NCI-H187 treated with DMSO at 0.1 percent for 48 hours (cell line): ENCODE measurements around the gene METAP2.

Experiments used
- DNase-seq: peaks from one replicate; lab custom pipeline; 2025; lab: John Stamatoyannopoulos, UW

Gene METAP2

DNA sequence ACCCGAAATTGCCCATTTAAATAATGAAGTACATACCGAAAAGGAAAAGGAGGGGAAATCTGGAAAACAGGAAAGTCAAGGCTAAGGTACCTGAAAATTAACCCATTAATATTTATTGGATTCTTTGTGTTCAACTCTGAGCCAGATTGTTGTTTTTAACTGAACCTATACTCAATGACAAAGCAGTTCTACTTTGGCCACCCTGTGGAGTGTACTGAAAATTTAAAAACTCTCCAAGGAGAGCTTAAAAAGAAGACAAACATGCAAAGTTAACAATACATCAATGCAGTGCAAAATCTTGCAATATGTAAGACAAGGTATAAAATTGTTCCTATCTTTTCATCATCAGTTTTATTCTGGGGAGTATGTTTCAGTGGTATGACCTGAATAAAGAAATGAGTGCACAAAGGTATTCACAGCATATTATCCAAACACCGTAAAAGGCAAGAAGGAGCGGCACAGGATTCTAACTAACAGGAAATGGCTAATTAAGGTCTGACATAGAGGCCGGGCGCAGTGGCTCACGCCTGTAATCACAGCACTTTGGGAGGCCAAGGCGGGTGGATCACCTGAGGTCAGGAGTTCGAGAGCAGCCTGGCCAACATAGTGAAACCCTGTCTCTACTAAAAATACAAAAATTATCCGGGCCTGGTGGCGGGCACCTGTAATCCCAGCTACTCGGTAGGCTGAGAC, 75.6 kb downstream of the METAP2 start:
- DNase-seq, result no peak

DNA sequence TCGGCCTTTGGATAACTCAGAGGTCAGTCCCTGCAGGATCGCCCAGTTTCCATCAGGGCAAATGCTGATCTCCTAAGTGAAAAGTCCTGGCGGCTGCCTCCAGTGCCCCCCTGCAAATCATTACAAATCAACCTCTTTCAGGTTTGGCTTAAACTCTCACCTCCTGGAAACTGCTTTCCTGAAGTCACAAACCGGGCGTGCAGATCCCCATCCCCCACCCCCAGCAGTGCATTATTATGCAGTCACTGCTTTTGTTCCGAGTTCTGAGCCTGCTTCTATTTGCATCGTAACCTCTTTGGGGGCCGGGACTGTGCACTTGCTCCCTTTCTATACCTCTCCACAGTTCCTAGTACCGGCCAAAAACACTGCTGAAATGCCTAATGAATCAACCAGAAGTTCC, 77.4 kb downstream of the METAP2 start, which contains the start of gene USP44:
Gene USP44, minus strand, starts transcription at position 172 of the 400 bp plus-strand sequence. CDS start 17,220 bp downstream, outside the sequence.
- no peak for DNase-seq

DNA sequence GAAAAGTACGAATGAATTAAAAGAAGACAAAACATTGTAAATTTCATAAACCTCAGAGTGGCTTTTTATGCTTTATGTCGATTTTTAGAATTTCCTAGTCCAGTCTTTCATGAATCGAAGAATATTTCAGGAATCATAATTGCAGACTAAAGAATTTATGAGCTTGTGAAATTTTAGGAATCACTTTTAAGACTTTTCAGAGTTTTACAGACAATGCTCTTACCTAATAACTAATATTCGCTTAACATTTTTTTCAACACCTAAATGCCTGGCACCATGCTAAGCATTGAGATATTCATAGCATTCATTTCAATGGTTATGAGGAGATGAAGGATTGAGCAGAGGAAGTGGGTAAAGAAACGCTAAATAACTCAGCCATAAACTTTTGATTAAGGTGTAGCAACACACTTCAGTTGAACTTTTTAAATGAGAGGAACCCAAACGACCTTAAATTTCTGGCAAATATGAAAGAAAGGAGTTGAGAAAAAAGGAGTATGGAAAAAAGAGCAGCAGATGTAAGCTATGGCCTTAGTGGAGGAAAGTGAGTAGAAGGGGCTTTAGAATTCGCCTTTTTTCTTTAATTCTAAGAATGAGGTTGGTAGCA, 78.1 kb downstream of the METAP2 start:
- DNase-seq, result no peak

DNA sequence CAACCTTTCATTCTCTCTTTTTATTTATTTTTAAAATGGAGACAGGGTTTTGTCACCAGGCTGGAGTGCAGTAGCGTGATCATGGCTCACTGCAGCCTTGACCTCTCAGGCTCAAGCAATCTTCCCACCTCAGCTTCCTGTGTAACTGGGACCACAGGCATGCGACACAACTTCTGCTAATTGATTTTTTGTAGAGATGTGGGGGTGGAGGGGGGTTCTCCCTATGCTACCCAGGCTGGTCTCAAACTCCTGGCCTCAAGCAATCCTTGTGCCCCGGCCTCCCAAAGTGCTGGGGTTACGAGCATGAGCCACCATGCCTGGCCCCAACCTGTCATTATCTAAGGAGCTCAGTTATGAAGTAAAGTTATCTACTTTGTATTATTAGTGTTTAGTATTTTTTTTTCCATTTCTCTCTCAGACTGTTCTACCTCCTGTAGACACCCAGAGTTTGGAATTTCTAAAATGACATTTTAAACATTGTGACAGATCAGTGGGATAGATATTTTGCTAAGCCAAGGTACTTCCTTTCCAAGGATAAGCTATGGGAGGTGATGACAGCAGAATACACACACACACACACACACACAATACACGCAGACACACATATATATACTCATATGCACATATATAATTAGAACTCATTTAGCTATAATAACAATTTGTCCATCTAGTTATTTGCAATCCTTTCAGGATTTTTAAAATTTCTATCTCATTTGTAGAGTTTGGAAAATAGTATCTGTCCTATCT, 79.4 kb downstream of the METAP2 start:
- DNase-seq, result no peak

DNA sequence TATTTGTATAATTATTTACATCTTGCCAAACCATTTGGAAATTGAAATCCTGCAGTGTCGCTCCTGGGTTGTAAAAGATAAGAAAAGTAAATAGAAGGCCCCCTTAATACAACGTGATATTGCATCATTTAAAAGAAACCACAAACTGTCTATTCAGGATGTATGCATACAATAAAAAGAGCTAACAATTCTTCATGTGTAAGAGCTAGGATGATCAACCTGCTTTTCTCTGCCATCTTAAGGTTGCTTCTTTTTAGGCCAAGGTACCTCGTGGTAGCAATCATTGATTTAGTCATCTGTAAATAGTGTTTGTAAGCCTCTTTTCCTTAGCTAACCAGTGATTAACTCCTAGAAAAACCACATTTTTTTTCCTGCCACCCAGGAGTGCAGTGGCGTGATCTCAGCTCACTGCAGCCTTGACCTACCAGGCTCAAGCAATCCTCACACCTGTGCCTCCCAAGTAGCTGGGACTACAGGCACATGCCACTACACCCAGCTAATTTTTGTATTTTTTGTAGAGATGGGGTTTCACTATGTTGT, 80.7 kb downstream of the METAP2 start:
- DNase-seq, result no peak

DNA sequence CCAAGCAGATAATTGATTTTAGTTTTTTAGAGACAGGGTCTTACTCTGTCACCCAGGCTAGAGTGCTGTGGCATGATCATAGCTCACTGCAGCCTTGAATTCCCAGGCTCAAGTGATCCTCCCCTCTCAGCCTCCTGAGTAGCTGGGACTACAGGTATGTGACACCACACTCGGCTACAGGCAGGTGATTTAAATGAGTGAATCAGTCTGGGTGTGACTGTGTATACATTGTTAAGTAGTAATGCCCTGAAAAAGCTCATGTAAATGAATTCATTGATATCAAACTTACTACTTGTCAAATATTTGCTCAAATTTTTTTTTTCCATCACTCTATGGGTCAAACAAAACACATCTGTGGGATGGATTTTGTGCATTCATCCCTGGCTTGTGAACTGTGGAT, 83.7 kb downstream of the METAP2 start:
- no peak for DNase-seq
